EH (cell line): ENCODE measurements around the gene TRIAP1.
A peak's percentile ranks its signal among the peaks of the same experiment; 100 is the strongest.
"Not testable (repeated sequence)": the region's sequence is repeated elsewhere in the genome, so short reads cannot be mapped to it uniquely, and the experiment has no call there.

Experiments
- DNase-seq: peaks from one replicate; pipeline ENCODE4 v3.0.0-alpha.2; 2015; ENCODE audit warnings: low read depth

Gene TRIAP1

DNA sequence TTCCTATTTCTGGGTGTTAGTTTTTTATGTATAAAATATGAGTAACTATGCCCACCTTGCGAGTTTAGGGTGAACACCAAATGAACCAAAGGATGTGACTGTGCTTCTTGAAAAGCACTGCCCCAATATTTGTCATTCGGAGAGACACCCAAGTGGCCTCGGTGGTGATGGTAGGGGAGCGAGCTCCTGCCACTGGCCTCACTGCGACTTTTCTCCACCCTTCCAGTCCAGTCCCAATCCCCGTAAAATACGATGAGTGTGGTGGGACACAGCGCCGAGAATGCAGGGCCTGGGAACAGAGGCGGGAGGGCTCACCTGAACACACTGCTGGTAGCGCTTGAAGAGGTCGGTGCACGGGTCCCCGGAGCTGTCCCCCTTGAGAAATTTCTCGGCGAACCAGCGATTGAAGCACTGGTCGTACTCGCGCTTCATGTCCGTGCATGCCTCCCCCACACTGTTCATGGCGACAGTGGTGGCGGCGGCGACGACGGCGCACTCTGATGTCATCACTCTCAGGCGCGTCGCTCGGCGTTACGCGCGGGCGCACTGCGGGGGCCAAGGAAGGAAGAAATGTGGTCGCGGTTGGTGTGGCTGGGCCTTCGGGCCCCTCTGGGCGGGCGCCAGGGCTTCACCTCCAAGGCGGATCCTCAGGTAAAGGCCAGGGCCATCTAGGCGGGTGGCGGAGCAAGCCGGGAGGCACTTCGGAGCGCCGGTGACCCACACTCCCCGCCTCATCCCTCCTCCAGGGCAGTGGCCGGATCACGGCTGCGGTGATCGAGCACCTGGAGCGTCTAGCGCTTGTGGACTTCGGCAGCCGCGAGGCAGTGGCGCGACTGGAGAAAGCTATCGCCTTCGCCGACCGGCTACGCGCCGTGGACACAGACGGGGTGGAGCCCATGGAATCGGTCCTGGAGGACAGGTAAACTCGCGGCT, at the start of gene TRIAP1, which contains the start of gene GATC:
Gene TRIAP1, minus strand, starts transcription at position 474 of the 933 bp plus-strand sequence. Its CDS starts 12 bp downstream, at position 462.
Gene GATC, plus strand, starts transcription at position 534 of the 933 bp plus-strand sequence. Its CDS starts 37 bp downstream, at position 571.
- peak; percentile 78 for DNase-seq

DNA sequence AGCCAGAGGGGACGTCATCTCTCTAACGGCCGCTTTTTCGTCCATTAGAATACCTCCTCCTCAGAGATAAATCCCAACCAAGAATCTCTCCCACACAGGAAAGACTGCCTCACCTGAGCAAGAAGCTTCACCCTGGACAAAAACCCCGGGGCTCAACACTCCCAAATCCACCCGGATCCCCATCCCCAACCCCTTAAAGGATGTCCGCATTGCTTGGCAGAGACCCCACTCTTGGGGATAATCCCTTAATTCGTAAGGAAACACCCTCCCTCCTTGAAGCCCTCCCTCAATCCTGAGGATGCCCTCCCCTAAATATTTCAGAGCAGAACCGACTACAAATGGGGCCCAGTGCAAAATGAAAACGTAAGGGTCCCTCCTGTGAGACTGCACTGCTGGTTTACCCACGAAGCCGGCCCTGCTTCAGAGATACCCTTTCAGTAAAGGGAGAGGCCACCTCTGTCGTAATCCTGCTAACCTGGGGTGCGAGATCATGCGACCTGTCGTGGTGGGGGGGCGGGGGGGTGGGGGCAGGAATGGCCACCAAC, 49.1 kb upstream of the TRIAP1 start:
- no peak for DNase-seq

- DNase-seq, result no peak
These were observed 44.8 kb upstream of the TRIAP1 start for GRCh38 chr12:120490833-120491512.

GRCh38 chr12:120490325-120490724, 44.1 kb upstream of the TRIAP1 start:
- DNase-seq, result no peak

- DNase-seq, result peak; percentile 37
These were observed 42.8 kb upstream of the TRIAP1 start for GRCh38 chr12:120489018-120489417.

GRCh38 chr12:120488057-120488640, 42.0 kb upstream of the TRIAP1 start:
- no peak for DNase-seq

DNA sequence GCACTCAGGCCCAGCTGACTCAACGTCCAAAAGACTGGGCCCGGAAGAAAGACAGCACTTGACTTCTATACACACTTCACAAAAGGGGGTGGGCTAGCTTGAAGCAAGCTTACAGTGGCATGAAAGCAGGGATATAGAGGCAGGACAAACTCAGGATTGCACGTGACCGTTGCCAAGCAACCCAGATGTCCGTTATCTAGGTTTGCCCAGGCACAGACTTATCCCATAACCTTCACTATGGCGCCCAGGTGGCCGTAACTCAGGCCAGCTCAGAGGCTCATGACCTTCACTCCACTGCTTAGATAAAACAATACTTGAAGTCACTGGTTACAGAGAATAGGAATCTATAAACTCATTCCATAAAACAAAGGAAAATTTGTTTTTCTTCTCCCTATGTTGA, 41.4 kb upstream of the TRIAP1 start:
- DNase-seq, result not testable (repeated sequence)

- DNase-seq, result no peak
These were observed 40.0 kb upstream of the TRIAP1 start for GRCh38 chr12:120485961-120486881.

DNA sequence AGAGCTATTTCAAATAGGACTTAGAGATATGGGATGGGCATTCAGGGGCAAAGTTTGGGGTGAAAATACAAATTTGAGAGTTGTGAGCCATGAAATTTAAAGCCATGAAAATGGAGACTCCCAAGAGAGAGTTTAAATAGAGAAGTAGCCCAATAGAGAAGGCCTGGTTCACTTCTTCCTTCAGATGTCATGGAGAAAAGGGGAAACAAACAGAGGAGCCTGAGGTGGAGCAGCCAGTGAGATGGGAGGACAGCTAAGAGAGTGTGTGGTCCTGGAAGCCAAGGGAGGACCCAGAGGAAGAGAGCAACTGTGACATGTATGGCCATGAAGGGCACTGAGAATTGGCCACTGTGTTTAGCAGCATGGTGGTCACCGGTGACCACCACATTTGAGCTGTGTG, 37.4 kb upstream of the TRIAP1 start:
- no peak for DNase-seq

DNA sequence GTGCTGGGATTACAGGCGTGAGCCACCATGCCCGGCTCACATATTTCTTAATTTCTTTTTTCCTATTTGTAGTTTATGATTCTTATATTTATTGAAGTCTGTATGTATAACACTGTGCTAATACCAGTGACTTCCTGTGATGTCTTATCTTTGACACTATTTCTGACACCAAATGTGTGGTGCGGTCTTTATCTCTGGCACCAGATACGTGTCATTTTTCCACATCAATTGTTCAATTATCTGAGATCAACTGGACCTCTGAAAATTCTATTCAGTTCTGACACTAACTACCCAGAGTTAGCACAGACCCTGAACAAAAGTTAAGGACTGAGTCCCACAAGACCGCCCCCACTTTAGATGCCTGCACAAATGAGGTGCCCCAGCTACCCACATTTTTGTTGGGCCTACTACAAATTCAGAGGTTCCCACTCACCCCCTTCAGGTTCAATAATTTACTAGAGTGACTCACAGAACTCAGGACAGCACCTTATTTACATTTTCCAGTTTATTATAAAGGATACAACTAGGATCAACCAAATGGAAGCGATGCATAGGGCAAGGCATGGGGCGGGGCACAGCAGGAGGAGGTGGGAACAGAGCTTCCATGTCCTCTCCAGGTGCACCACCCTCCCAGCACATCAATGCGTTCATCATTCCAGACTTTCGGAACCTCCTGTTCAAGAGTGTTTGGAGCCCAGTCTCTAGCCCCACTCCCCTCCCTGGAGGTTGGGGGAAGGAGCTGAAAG, 35.0 kb upstream of the TRIAP1 start:
- no peak for DNase-seq

DNA sequence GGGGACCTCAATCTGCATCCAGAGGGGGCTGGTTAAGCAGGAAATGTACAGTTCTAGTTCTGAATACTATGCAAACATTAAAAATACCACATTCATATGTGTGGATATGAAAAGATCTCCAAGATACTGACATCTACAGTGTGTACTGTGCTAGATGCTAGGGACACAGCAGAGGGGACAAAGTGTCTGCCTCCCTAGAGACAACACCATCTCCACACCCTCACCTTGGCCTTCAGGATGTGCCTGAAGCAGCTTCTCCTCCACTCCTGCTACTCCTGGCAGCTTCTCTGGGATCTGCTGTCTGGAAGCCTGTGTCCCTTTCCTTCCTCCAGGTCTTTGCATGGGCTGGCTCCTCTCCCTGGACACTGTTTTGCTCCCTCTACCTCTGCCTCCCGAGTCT, 34.0 kb upstream of the TRIAP1 start:
- DNase-seq, result no peak

DNA sequence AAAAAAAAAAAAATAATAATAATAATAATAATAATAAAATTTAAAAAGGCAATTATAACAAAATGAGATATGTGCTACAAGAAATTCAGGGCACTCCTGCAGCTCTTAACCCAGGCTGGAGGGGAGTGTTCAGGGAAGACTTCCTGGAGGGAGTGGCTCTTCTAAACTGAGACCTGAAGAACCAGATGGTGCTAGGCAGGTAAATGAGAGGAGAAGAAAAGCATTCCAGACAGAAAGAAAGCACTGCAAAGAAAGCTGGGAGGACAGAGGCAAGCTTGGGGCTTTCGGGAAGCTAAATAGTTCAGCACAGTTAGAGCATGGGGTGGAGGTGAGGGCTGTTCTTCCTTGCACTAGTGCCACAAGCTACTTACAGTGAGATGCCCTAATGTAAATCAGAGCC, 33.3 kb upstream of the TRIAP1 start:
- DNase-seq, result no peak

DNA sequence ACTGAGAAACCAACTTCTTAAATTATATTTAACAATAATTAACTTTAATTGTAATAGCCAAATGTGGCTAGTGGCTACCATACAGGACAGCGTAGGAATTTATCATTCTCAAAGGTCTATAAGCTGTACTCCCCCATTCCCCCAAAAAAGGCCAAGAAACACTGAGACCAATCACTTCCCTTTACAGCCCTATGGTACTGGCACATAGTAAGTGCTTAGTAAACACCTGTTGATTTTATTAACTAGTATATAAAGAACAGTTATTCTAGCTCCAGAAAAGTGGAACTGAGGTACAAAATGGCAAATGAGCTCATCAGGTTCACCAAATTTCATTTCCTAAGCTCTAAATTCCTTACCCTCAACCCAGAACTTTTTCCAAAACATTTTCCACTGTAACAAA, 29.5 kb upstream of the TRIAP1 start:
- DNase-seq, result no peak

- peak; percentile 88 for DNase-seq
These were observed 28.4 kb upstream of the TRIAP1 start for GRCh38 chr12:120474616-120474960.

DNA sequence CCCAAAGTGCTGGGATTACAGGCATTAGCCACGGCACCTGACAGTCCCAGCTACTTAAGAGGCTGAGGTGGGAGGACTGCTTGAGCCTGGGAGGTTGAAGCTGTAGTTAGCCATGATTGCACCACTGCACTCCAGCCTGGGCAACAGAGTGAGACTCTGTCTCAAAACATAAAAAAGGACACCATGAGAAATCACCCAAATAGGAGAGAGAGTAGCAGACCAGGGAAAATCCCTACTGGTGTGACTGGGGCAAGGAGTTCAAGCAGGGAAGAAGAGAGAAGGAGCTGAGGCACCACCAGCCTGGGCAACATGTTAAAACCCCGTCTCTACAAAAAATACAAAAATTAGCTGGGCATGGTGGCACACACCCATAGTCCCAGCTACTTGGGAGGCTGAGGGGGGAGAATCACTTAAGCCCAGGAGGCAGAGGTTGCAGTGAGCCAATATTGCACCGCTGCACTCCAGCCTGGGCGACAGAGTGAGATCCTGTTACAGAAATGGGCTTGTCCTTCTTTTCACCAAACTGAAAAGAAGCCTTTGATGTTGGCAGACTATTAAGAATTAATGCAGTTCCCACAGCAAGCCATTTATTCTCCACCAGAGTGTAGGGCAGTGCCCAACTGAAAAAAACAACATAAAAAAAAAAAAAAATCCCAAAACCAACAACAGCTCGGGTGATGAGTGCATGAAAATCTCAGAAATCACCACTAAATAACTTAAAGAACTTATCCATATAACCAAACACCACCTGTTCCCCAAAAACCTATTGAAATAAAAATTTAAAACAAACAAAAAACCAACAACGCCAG, 27.8 kb upstream of the TRIAP1 start:
- no peak for DNase-seq

DNA sequence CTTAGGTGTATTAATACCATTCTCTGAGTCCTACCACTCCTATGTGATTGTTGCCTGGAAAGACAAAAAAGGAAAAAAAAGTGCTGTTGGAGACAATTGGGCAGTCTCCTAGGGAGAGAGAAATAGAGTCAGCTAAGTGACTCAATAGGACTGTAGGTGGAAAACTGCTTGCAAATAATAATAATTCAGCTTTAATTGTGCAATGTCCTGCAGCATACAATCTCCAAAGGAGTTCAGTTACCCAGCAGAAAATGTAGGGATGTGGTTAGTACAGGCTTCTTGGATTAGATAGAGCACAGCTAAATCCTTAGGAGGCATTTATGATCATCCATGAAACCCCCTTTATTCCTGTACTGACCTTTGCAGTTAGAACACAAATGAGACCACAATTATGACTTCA, 26.3 kb upstream of the TRIAP1 start:
- DNase-seq, result no peak

DNA sequence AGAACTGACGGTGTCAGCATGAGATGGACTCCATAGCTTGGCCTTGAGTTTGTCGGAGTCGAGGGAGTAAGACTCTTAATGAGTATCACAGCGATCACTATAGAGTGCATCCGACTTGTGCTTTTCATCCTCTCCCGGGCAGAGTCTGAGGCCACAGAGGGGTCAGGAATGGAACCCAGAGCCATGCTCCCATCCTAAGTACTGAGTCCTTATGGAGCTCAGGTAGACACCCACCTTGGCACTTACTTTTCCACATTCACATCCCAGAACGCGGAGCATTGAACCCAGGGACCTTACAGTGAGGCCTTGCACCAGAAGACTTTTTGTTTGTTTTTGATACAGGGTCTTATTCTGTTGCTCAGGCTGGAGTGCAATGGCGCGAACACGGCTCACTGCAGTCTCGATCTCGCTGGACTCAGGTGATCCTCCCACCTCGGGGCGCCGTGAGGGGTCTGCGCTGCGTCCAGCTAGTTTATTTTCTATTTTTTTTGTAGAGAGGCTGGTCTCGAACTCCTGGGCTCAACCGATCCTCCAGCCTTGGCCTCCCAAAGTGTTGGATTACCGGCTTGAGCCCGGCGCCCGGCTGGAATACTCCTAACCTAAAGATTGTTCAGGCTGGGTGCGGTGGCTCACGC, 24.1 kb upstream of the TRIAP1 start:
- DNase-seq, result peak; percentile 38

DNA sequence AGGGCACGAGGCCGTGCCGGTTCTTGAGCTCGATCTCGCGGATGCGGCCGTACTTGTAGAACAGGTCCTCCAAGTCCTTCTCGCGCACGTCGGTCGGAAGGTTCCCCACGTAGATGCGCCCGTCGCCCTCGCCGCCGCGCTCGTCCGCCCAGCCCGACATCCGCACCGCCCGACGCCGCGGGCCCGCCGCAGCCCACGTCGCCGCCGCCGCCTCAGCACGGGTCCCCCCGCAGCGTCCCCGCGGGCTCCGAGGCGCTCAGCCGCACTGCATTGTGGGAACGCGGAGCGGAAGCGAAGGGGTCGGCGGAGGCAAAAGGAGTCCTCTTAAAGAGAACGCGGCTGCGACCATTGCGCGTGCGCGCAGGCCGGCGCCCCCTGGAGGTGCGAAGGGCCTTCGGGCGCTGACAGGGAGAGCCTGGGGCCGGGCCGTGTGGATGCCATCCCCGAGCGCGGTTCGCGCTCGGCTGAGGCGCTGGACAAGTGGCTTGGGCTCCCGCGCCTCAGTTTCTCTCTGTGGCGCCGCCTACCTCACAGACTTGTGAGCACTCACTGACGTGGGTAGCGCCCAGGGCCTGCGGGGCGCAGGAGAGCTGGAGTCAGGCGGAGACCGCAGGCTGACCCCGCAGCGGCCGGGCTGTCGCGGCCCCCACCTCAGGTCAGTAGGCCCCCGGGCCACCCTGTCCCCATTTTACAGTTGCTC, 23.4 kb upstream of the TRIAP1 start, which contains the start of gene SRSF9:
Gene SRSF9, minus strand, starts transcription at position 299 of the 700 bp plus-strand sequence. Its CDS starts 139 bp downstream, at position 160.
- DNase-seq, result peak; percentile 95
